ENCODE data around the gene OPHN1. TPM values are rescaled to one million over a fixed set of nuclear protein-coding genes. Genes with fewer than 3 reads are reported as not detected.

OPHN1 gene
- total and polyA plus RNA-seq, 10 of the 15 experiments (the other 5 are each of a cell fraction or from before 2014, with no cell fraction given): under 0.01 to 0.03 (median 0.03) TPM; not detected in 6

DNA sequence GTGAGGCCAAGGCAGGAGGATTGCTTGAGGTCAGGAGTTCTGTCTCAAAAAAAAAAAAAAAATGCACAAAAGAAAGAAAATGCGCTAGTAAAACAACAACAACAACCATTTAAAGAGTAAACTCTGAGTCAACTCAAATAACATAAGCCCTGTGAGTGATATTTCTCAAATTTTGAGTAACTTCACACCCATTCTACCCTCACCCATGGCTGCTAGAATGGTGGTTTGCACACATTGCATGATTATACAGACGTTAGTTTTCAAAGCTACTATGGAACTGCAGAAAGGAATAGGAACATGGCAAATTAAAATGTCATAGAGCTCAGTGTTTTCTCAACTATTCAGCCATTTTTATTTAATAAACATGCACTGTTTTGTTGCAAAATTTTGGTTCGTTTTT, 145.9 kb downstream of the OPHN1 start:
- DNase-seq (ENCODE audit: low read depth, low spot score) (no peak), FAIRE-seq (no peak), ATAC-seq (no peak)
- POLR2A ChIA-PET: no interaction called here
- no peaks in the 10 kb centered on the region for H3K4me1 ChIP-seq (ENCODE audit: control insufficient read depth, insufficient read depth, low read length)
- intact Hi-C loops (cut with micrococcal nuclease; ENCODE audit: unreplicated experiment) (no loop called here), in situ Hi-C loops (cut with MboI) (no loop called here)
- H3K4me2 ChIP-seq (ENCODE audit: control insufficient read depth, insufficient read depth): no peak overlapping the region
- no peaks in the 10 kb centered on the region for H3K9me3 ChIP-seq (replicated peaks; ENCODE audit: control insufficient read depth, insufficient read depth, low read length)
- no TSS peak for BruUV-seq (replicated peaks)
- TF ChIP-seq SMAD1 (IDR thresholded peaks at IDR 0.05; ENCODE audit: low read depth, partially characterized antibody) (no peak), GABPA (IDR thresholded peaks at IDR 0.05; ENCODE audit: low read depth) (no peak), ESRRA (IDR thresholded peaks at IDR 0.05; ENCODE audit: low read length) (no peak), STAT3 (IDR thresholded peaks at IDR 0.05; ENCODE audit: low read depth, low read length) (no peak), CHD2 (IDR thresholded peaks at IDR 0.05; ENCODE audit: borderline replicate concordance, low read depth, low read length) (no peak), RAD51 (IDR thresholded peaks at IDR 0.05) (no peak), SUPT20H (IDR thresholded peaks at IDR 0.05; ENCODE audit: borderline replicate concordance, control insufficient read depth, low read depth, low read length) (no peak), EGR1 (IDR thresholded peaks at IDR 0.05; ENCODE audit: borderline replicate concordance in 1 of 2, low read depth in 2 of 2, low read length in 2 of 2) (no peak), TBL1XR1 (IDR thresholded peaks at IDR 0.05; ENCODE audit: low read depth, low read length) (no peak), TAF1 (IDR thresholded peaks at IDR 0.05; ENCODE audit: borderline replicate concordance, low read depth, low read length) (no peak)
- H3K9ac ChIP-seq (ENCODE audit: control insufficient read depth, insufficient read depth, low read length): no peak overlapping the region
- no peaks in the 10 kb centered on the region for H3K36me3 ChIP-seq (ENCODE audit: control insufficient read depth in 2 of 2, insufficient read depth in 2 of 2, low read length in 1 of 2)
- WGBS (ENCODE audit: insufficient coverage, insufficient replicate concordance, low lambda C conversion rate, missing lambda C conversion rate): 2% methylated on average over 2 of the region's 3 CpGs
- CTCF ChIA-PET: interaction anchor here (0.5 kb wide), 1 partner anchor 49 kb away, joined by 4 read pairs; no protein-coding TSS in a partner anchor
- H3K4me3 ChIP-seq: no peak overlapping the region
- SMC1A ChIA-PET (ENCODE audit: uncharacterized antibody, unreplicated experiment): no interaction called here
- H3K27me3 ChIP-seq (replicated peaks in 1 of 2; ENCODE audit: control insufficient read depth in 2 of 2, insufficient read depth in 2 of 2, low read length in 1 of 2): no peaks in the 10 kb centered on the region
- H2AFZ ChIP-seq (ENCODE audit: control insufficient read depth, low read depth, low read length): no peak overlapping the region
- RAD21 ChIA-PET (ENCODE audit: unreplicated experiment): no interaction called here
- H3K27ac ChIP-seq (ENCODE audit: control insufficient read depth, insufficient read depth): no peak overlapping the region
- H3K79me2 ChIP-seq (ENCODE audit: control insufficient read depth, insufficient read depth, low read length): no peaks in the 10 kb centered on the region
- H4K20me1 ChIP-seq (ENCODE audit: control insufficient read depth, insufficient read depth): no peaks in the 10 kb centered on the region

DNA sequence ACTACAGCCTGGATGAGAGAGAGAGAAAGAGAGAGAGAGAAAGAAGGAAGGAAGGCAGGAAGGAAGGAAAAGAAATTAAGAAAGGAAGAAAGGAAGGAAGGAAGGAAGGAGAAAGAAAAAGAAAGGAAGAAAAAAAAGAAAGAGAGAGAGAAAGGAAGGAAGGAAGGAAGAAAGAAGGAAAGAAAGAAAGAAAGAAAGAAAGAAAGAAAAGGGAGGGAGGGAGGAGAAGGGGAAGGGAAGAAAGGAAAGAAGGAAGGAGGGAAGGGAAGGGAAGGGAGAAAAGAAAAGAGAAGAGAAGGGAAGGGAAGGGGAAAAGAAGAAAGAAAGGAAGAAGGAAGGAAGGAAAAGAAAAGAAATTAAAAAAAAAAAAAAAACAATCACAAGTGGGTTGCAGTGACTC, 146.3 kb downstream of the OPHN1 start:
- H2AFZ ChIP-seq (ENCODE audit: control insufficient read depth, low read depth, low read length): no peak overlapping the region
- FAIRE-seq (no peak), DNase-seq (ENCODE audit: low read depth, low spot score) (no peak), ATAC-seq (no peak)
- H3K79me2 ChIP-seq (ENCODE audit: control insufficient read depth, insufficient read depth, low read length): no peaks in the 10 kb centered on the region
- ChIA-PET RAD21 (ENCODE audit: unreplicated experiment) (no interaction called here), CTCF (interaction anchor here (0.5 kb wide), 1 partner anchor 49 kb away, joined by 4 read pairs; no protein-coding TSS in a partner anchor), POLR2A (no interaction called here), SMC1A (ENCODE audit: uncharacterized antibody, unreplicated experiment) (no interaction called here)
- no peak overlapping the region for H3K27ac ChIP-seq (ENCODE audit: control insufficient read depth, insufficient read depth)
- H4K20me1 ChIP-seq (ENCODE audit: control insufficient read depth, insufficient read depth): no peaks in the 10 kb centered on the region
- H3K4me1 ChIP-seq (ENCODE audit: control insufficient read depth, insufficient read depth, low read length): no peaks in the 10 kb centered on the region
- H3K27me3 ChIP-seq (replicated peaks in 1 of 2; ENCODE audit: control insufficient read depth in 2 of 2, insufficient read depth in 2 of 2, low read length in 1 of 2): no peaks in the 10 kb centered on the region
- H3K9ac ChIP-seq (ENCODE audit: control insufficient read depth, insufficient read depth, low read length): no peak overlapping the region
- H3K4me2 ChIP-seq (ENCODE audit: control insufficient read depth, insufficient read depth): no peak overlapping the region
- BruUV-seq (replicated peaks): no TSS peak
- H3K9me3 ChIP-seq (replicated peaks; ENCODE audit: control insufficient read depth, insufficient read depth, low read length): no peaks in the 10 kb centered on the region
- in situ Hi-C loops (cut with MboI) (no loop called here), intact Hi-C loops (cut with micrococcal nuclease; ENCODE audit: unreplicated experiment) (no loop called here)
- no peaks in the 10 kb centered on the region for H3K36me3 ChIP-seq (ENCODE audit: control insufficient read depth in 2 of 2, insufficient read depth in 2 of 2, low read length in 1 of 2)
- no peak overlapping the region for H3K4me3 ChIP-seq
- TF ChIP-seq EZH2 (IDR thresholded peaks at IDR 0.05; ENCODE audit: borderline replicate concordance, control insufficient read depth, low read depth, low read length): no peak
- TF ChIP-seq NR2C1 (IDR thresholded peaks at IDR 0.05): no peak
- TF ChIP-seq, protein P1, sequence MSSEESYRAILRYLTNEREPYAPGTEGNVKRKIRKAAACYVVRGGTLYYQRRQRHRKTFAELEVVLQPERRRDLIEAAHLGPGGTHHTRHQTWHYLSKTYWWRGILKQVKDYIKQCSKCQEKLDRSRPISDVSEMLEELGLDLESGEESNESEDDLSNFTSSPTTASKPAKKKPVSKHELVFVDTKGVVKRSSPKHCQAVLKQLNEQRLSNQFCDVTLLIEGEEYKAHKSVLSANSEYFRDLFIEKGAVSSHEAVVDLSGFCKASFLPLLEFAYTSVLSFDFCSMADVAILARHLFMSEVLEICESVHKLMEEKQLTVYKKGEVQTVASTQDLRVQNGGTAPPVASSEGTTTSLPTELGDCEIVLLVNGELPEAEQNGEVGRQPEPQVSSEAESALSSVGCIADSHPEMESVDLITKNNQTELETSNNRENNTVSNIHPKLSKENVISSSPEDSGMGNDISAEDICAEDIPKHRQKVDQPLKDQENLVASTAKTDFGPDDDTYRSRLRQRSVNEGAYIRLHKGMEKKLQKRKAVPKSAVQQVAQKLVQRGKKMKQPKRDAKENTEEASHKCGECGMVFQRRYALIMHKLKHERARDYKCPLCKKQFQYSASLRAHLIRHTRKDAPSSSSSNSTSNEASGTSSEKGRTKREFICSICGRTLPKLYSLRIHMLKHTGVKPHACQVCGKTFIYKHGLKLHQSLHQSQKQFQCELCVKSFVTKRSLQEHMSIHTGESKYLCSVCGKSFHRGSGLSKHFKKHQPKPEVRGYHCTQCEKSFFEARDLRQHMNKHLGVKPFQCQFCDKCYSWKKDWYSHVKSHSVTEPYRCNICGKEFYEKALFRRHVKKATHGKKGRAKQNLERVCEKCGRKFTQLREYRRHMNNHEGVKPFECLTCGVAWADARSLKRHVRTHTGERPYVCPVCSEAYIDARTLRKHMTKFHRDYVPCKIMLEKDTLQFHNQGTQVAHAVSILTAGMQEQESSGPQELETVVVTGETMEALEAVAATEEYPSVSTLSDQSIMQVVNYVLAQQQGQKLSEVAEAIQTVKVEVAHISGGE (CRISPR knock-in tag; IDR thresholded peaks at IDR 0.05): no peak
- TF ChIP-seq POLR2AphosphoS2 (IDR thresholded peaks at IDR 0.05; ENCODE audit: low read depth, low read length): no peak
- TF ChIP-seq HDAC6 (IDR thresholded peaks at IDR 0.05; ENCODE audit: unreplicated experiment): no peak
- no peak for TF ChIP-seq POU2F2 (IDR thresholded peaks at IDR 0.05; ENCODE audit: borderline replicate concordance, low read depth, low read length)
- TF ChIP-seq ZZZ3 (IDR thresholded peaks at IDR 0.05; ENCODE audit: control insufficient read depth, insufficient read length, low read depth): no peak
- TF ChIP-seq EGR1 (IDR thresholded peaks at IDR 0.05; ENCODE audit: borderline replicate concordance in 1 of 2, low read depth in 2 of 2, low read length in 2 of 2): no peak
- TF ChIP-seq TAF1 (IDR thresholded peaks at IDR 0.05; ENCODE audit: borderline replicate concordance, low read depth, low read length): no peak
